GM18505 (cell line): ENCODE results near the gene ALPP.
"Not testable (repeated sequence)": the region's sequence is repeated elsewhere in the genome, so short reads cannot be mapped to it uniquely, and the experiment has no call there.

ENCODE experiments used
- ATAC-seq: cut with Tn5 transposase; IDR thresholded peaks from one replicate; pipeline ENCODE4 v1.9.1; 2021; ENCODE audit not compliant: unreplicated experiment
- POLR2A ChIP-seq: IDR thresholded peaks from 4 replicates; pipeline ENCODE4 v1.6.1; 2011; ENCODE audit warnings: borderline replicate concordance; ENCODE audit not compliant: insufficient read depth, insufficient read length; ENCODE audit errors: extremely low read depth

The ALPP gene

GRCh38 chr2:232348936-232349335 is 29.6 kb upstream of the ALPP start:
- TF ChIP-seq POLR2A, result no peak
- no peak for ATAC-seq

- TF ChIP-seq POLR2A, result no peak
- no peak for ATAC-seq
These were observed 29.0 kb upstream of the ALPP start for GRCh38 chr2:232349546-232349945.

- ATAC-seq, result no peak
- TF ChIP-seq POLR2A, result no peak
These were observed 28.5 kb upstream of the ALPP start for GRCh38 chr2:232349946-232350635.

DNA sequence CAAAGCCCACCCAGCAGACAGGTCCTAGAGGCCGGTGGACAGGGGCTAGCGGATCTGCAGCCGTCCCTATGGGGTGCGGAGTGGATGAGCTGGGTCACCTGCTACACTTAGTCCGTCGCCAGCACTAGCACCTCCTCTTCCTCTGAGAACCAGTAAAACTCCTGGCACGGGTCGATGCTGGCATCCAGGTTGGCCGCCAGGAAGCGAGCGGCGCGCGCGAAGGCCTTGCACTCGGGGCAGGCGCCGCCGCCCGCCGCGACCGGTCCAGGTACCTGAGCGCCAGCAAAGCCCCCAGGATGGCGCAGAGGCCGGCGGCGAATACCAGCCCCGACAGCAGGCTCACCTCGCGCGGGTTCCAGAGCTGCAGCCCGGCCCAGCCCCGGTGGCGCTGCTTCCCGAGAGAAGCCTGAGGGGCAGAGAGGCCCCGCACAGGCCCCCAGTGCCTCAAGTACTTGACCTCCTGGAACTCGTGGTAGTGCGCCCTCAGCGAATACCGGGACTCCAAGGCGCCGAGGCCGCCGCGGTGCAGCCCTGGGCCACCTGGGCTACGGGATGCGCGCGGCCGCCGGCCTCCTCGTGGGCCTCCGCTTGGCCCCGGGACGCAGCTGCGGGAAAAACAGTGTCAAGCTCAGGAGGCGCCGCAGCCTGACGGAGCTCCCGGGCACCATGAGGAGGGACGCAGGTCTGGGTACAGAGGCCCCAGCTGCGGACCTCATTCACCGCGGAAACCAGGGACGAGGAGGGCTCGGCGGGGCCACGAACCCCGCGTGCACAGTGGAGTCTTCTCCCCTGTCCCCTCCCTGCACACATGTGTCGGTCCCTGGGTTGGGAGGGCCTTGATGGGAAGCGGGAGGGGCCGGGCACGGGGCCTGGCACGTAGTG is 27.5 kb upstream of the ALPP start:
- no peak for ATAC-seq
- TF ChIP-seq POLR2A, result no peak

DNA sequence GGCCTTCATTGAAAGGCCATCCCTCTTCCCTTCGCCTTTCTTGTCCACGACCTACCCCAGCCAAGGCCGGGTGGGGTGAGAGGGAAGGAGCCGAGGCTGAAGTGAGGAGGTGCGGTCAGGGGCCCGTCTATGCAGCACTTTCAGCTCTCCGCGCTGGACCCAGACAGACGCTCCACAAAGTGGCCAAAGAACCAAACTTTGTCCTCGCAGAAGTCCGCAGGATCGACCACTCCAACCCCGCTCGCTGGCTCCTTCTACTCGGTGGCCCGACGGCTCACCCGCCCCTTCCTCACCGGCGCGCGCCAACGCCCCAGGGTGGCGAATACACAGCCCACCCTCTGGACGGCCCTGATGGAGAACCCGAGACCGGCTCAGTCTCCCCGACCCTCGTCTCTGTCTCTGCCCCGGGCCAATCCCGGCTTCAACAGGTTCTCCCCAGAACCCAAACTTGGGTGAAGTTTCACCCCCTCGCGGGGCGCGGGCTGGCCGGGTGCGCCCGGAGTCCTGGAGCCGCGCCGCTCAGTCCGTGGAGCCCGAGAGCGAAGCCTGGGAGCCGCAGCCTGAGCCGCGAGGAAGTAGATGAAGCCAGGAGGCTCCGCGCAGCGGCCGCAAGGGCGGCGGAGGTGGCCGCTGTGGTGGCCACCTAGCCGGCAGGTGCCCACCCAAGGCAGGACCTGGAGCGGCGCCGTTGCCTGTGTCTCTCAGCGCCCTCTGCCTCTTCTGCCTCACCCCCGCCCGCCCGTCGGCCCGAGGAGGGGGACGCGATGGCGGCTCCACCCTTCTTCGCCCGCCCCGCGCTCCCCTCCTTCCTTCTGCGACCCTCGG is 26.7 kb upstream of the ALPP start:
- no peak for TF ChIP-seq POLR2A
- ATAC-seq, result no peak

DNA sequence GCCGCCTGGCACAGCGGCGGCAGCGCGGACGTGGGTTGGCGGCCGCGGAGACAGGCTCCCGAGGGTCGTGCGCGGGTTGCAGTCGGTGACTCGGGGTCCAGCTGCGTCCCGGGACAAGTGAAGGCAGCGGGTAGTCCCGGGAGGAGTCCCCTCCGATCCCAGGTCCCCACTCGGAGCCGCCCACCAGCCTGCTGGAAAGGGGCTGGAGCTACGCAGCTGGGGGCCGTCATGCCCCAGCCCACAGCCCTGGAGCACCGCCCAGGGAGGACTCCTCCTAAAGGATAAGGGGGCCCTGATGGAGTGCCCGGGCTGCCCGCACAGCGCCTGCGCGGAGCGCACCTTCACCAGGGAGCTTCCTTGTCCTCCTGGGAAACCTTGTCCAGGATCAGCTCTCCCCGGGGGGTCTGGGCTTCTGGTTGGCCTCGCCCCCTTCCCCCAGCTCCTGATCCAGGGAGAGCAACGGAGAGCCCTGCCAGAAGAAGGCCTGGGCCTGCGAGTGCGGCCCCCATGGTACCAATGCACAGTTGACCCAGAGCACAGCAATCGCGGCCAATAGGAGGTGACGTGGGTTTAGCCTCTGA is 25.9 kb upstream of the ALPP start:
- TF ChIP-seq POLR2A, result no peak
- ATAC-seq, result no peak

DNA sequence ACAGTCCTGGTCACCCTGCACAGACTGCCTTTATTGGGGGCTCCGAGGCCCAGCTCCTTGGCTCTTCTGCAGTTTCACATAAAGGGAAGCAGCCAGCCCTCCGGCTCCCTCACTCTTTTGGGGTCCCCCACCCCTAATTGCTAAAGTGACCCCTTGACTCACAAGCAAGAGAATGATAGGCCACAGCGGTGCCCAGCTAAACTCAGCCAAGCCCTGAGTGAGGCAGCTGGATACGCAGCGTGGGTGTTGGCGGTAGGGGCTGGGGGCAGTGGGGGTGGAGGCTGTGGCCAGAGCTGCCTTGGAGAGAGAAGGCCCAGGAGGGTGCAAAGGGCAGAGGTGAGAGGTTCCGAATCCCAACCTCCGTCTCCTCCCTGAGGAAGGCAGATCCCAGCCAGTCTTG is 25.5 kb upstream of the ALPP start:
- TF ChIP-seq POLR2A, result no peak
- ATAC-seq, result no peak

- no peak for TF ChIP-seq POLR2A
- no peak for ATAC-seq
These were observed 24.9 kb upstream of the ALPP start for GRCh38 chr2:232353660-232354059.

DNA sequence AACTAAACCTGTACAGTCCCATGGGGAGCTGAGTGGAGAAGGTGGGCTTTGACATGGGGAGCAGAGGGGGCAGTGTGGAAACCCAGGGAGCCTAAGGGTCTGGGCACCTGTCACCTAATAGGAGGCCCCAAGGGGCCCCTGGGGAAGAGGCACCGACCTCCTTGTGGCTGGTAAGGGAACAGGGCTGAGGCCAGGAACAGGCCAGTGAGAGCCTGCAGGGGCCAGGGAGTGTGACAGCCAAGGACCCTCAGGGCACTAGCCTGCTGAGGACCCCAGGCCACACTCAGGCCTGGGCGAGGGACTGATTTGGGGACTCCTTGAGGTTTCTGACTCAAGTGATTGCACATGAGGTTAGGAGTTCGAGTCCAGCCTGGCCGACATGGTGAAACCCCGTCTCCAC is 24.5 kb upstream of the ALPP start:
- no peak for ATAC-seq
- TF ChIP-seq POLR2A, result no peak

DNA sequence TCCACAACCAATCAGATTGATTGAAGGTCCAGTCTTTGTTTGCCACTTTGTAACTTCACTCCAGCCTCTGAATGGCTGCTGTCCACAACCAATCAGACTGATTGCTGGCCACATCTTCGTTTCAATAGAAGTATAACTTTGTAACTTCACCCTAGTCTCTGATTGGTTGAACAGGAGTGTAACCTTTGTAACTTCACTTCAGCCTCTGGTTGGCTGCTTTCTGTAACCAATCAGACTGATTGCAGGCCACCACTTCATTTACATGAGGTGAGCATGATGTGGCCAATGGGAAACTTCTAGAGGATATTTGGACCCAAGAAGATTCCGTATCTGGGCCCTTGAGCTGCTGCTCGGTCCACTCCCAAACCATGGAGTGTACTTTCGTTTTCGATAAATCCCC is 16.9 kb upstream of the ALPP start:
- ATAC-seq, result no peak

GRCh38 chr2:232362174-232362900 is 16.2 kb upstream of the ALPP start:
- TF ChIP-seq POLR2A, result no peak
- ATAC-seq, result no peak

More for the DNA sequence above, 16.9 kb upstream of the ALPP start:
- no peak for TF ChIP-seq POLR2A

DNA sequence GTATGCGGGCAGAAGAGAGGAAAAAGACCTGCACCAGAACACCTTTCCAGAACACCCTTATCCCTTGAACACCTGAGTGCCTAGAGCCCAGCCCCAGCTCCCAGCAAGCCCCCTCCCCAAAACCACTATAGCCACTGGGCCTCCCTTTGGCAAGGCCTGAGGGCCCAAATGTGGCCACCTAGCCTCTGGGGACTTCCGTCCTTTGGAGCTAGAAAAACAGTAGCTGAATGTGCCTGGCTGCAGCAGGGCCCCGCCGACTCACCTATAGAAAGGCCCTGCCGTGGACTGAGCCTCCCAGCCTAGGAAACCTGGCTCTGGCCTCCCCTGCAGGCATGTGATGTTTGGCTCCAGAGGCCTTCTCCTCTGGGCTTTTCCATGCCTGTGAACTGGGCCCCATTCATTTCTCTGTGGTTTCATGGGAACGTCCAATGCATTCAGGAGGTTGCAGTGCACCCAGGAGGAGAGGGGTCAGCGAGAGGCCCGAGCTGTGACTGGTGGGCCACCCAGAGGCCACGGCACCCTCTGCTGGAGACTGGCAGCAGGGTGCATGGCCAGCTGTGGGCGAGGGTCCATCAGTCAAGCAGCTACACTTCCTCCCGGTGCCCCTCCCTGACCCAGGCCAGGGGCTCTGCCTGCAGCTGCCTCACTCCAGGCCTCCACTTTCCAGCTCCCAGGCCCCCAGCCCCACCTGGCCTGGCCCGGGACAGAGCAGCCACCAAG is 15.3 kb upstream of the ALPP start:
- ATAC-seq, result not testable (repeated sequence)
